GM18508 (cell line): ENCODE measurements around the gene FGF1.

Source experiments
- ATAC-seq: cut with Tn5 transposase; IDR thresholded peaks from one replicate; pipeline ENCODE4 v1.9.1; 2021; ENCODE audit warnings: moderate number of reproducible peaks; ENCODE audit not compliant: insufficient read depth, unreplicated experiment

FGF1 gene

DNA sequence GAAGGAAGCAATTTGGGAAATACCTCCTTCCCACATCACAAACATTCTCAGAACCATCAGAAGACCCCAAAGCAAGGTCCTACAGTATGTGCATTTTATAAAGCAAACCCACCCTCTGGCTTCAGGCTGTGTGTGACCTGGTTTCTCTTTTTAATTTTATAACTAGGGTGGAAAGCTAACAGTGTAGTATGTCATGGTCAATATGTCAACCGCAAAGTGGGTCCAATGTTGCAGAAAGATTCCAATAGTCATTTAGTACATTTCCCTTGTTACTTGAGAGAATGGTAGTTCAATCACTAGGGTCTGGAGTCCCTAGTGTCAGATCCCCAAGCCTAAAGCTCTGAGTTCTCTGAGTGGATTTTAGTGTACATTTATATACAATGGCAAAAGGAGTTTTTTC is 96.2 kb downstream of the FGF1 start:
- ATAC-seq: no peak

DNA sequence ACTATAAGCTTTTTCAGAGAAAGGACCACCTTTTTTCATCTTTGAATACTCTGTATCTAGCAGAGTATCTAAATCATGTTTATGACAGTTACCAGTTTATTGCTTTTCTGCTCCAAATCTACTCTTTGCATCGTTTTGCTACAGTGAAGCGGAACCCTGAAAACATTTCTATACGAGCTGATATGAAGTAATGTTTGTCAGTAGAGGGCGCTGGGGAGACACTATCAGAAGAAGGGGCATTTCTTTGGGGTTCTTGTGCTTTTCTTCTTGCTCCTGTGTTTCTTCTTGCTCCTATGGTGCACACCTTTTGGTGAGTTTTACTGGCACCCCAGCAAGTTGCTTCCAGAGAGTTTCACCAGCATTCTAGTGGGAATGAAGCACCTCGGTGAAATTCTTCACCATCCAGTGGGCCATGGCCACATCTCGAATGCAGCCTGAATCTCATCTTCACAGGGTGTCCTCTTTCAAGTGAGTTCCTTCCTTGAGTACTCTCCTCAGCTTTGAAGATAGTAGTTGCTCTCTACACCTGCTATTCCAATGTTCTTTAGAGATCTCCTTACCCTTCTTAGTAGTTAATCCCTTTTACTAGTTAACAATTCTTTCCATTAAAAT is 98.4 kb downstream of the FGF1 start:
- ATAC-seq: no peak

DNA sequence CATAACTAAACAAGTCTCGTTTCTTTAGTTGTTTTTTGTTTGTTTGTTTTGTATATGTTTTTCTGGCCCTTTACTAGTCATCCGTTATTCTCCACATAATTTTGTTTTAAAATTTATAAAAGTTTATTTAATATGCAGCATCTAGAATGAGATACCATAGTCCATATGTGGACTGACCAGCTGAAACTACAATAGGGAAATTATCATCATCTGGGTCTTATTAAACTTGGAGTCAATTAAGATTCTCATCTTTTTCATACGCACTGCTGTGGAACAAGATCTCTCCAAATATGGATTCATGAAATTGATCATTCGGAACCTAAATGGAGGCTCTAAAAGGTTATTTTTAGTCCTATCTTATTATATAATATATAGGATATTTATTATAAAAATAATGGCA is 99.3 kb downstream of the FGF1 start:
- ATAC-seq: no peak

DNA sequence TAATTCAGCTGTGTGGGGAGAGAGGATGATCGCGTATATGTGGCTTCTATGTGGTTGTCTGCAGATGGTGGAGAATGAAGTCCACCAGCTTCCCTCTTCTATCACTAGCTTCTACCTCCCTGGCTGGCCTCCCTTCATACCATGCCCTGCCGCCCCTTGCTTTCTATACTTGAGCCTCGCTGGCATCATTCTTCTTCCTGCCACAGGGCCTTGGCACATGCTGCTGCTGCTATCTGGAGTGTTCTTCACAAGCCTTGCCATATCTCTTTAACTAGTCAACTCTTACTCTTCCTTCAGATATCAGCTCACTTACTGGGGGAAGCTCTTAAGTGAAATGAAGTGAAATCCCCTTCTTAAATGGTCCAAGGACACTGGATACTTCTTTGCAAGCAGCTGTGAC is 100.4 kb downstream of the FGF1 start:
- ATAC-seq: no peak

DNA sequence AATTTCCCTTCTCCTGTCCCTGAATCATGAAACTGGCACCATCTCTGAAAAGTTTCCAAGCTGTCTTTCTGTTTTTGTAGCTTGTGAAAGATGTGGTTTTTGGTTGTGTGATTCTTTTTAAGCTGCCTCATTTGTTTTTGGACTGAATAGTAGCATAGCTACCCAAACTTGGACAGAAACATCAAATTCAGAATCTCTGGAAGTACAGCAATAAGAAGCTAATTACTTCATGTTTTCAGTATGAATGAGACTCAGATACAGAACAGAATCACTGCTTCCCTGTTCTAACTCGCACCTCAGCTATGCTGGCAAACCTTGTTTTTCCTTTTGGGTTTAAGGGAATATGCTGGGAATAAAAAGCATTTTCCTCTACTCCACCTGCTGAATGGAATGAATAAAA is 101.0 kb downstream of the FGF1 start:
- no peak for ATAC-seq

DNA sequence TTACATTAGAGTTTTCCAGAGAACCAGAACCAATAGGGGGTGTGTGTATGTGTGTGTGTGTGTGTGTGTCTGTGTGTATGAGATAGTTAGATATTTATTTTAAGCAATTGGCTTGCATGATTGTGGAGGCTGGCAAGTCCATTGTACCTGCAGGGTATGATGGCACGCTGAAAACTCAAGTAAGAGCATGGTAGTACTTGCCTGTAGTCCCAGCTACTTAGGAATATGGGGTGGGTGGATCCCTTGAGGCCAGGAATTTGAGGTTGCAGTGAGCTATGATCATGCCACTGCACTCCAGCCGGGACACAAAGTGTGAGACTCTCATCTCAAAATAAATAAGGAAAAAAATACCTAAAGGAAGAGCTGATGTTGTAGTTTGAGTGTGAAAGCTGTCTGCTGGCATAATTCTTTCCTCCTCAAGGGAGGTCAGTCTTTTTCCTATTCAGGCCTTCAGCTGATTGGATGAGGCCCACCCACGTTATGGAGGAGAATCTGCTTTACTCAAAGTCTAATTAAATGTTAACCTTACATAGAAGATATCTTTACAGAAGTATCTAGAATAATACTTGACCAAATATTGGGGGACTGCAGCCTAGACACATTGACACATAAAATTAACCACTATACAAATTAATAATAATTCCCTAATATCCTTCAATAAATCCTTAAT is 107.6 kb downstream of the FGF1 start:
- no peak for ATAC-seq

DNA sequence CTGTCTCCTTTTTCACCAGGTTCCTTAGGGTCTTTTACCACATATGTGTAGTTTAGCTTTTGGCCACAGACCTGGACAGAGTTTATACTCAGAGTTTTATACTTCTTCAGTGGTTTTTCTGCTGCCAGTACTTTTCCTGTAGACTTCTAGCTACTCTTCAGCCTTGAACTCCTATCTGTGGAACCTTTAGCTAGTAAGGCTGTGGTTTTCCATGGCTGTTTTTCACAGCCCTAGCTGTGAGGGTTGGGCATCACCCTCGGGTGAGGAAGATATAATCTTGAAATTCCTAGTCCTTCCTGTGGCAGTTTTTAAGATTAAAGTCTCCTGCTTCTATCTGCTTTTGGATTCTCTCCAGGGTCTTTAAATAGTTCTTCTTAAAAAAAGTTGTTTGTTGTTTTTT is 109.1 kb downstream of the FGF1 start:
- ATAC-seq: no peak

DNA sequence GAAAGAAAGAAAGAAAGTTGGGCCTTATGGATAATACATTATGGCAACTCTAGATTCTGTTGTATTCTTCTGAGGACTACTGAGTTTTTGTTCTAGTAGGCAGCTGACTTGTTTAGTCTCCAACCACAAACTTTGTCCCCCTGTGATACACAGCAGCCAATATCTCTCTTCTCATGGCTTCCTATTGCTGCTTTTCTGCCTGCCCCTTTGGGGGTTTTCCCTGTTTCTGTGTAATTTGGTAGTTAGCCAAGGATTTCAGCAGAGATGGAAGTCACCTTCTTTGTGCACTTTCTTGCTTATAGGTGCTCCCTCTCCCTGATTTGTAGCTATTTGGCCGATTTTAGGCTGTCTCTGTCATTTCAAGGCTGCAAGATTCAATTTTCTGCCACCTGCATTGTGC is 109.6 kb downstream of the FGF1 start:
- ATAC-seq: no peak

DNA sequence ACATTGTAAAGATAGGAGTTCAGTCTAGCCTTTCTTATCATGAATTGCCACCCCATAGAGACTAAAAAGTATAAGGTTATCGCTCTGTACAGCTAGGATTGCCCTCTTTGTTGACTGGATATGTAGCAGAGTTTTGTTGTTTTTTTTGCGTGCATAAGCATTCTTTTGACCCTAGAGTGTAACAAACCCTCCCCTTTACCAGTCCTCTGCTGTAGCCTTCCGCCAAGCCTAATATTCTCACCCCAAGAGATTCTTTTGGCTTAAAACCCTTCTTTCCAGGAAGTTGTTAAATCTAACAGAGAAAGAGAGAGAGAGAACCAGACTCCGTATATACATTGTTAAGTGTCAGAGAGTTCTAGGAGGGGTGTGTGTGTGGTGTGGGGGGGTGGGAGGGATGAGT is 113.9 kb downstream of the FGF1 start:
- ATAC-seq: no peak

DNA sequence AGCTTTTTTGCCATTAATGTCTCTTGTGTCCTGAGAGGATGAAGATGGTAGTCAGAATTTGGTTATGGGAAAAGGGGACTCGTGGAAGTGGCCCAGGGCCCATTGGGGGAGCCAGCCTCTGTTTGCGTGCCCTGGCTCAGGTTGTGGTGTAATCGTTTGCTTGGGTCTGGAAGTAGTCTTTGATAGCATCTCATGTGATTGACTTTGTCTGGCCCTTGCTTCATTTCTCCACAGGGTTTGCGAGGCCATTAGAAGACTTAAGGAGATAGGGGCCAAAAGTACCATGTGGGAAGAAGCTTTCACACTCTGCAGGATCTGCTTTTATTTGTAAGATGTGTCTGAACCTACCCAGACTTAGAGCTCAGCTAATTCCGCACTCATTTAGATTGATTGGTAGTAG is 114.5 kb downstream of the FGF1 start:
- no peak for ATAC-seq

DNA sequence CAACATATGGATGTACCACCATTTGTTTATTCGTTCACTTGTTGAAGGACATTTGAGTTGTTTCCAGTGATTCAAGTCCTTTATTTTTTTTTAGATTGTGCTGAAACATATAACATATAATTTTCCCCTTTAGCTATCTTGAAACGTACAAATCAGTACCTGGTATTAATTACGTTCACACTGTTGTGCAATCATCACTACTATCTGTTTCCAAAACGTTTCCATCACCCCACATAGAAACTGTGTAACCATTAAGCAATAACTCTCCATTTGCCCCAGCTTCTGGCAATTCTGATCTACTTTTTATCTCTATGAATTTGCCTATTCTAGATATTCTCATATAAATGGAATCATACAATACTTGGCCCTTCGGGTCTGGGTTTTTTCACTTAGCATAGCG is 116.0 kb downstream of the FGF1 start:
- no peak for ATAC-seq

DNA sequence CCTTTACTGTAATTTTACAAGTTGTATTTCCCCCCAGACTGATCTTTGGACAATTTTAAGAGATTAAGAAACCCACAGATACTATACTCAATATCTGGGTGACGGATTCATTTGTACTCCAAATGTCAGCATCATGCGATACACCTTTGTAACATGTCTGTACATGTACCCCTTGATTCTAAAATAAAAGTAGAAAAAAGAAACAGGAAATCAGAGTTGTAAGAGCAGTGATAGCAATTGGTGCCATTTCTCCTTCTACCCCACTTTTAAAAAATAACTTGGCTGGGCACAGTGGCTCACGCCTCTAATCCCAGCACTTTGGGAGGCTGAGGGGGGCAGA is 116.9 kb downstream of the FGF1 start:
- ATAC-seq: no peak

DNA sequence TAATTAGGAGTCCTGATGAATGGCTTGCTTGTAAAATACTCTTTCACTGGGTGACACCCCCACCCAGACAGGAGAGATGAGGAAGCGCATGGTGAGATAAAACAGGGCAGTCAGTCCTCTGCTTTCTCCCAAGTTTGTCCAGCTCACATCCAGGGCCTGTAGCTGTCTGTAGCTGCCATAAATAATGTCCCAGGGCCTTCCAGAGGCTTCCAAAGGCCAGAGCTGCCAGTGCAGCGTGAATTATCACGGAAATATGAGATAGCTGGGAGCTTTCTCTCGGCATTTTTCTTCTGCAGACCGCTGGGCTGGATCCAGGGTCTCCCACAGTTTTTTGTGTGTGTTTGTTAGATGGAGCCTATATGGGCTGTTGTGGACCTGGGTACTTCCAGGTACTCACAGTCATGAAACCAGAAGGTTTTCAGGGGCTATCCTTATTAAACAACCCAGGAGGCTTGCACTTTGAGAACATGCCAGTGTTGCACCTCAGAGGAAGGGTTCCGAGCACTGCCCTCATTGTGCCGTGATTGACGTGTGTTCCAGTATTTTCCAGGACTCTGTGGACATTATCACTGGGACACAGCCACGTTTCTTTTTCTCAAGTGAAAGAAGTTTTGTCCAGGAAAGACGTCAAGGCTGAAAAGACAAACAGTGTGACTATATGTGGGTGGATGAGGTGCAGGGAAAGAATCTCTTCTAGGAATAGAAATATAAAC is 117.5 kb downstream of the FGF1 start:
- ATAC-seq: no peak

DNA sequence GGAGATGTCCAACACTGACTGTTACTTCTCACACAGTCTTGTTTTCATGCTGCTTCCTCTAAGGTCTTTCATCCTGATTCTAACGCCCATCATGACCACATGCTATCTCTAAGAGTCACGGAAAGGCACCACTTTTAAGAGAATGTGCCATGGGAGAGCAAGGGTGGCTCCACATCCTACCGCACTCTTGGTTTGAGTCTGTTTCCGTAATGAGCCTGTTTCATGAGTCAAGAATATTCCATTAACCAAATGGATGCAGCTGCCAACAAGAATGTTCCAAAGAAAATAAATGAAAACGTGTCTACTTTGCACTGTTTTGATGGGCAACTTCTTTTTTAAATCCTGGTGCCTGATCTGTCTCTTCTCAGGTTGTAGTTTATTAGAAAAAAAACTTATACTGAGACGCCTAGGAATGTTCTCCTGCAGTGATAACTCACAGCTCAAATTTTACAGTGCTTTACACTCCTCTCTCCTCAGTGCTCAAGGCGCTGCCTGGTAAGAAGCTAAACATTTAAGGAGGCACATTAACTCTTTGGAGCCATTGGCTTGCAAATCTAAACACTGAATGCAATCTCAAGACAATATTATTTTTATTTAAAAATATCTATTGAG is 124.3 kb downstream of the FGF1 start:
- ATAC-seq: no peak

DNA sequence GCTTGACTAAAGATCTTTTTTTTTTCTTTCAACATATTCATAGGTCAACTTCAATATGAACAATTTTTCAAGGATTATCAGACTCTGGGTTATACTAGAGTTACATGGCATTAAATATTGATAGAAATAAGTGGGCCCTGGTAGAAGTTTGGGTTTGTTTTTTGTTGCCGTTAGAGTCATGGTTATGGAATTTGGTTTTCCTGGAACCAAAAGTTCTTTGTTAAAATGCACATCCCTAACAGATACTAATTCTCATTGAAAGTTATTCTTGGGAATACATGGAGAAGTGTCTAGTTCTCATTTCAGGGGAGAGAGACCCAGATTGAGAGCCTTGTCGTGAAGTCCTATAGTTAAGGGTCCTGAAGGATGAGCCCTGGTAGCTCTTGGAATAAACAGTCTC is 124.9 kb downstream of the FGF1 start:
- ATAC-seq: no peak

DNA sequence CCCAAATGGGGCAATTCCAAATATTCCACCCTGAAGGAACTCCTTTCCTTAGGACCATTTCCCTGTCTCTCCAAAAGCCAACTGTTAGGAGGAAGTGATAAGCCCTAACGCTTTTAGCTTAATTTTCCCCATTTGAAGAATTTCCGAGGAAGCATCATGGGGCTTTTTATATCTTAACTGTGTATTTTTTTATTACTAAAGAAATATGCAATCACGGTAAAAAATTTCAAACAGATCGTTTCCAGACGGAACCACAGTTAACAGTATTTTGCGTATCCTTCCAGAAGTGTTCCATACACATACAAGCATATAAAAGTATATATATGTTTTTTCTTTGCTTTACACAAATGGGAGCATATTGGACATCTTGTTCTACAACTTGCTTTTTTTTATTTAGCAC is 133.8 kb downstream of the FGF1 start:
- ATAC-seq: no peak

DNA sequence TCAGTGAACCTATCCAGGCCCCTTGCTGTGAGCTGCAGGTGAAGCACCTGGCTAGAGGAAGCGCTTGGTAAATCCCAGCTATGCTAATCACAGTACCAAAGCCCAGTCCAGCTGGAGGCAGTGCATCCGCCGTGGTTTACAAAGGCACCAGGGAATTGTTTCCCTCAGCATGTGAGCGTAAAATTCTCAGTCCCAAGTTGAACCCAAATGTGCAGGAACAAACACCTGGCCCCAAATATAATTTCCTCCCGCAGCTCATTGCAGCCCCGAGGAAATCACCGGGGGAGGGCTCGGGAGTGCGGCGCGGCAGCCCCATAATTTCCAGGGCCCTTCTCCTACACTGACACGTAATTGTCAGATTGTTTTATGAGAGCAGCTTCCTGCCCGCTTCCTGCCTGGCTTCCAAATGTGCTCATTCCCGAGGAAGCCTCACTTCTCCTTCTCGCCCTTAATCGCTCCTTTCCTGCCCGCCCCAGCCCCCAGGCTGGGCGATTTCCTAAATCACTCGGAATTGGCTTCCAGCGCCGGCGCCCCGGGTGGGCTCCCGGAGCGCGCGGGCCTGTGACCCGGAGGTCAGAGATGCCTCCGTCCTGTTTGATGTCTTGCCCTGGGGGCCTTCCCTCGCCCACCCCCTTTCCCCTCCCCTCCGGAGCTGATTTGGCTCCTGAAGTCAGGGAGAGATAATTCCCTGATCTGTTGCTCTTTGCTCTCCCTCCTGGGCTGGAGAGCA is 134.4 kb downstream of the FGF1 start:
- no peak for ATAC-seq

DNA sequence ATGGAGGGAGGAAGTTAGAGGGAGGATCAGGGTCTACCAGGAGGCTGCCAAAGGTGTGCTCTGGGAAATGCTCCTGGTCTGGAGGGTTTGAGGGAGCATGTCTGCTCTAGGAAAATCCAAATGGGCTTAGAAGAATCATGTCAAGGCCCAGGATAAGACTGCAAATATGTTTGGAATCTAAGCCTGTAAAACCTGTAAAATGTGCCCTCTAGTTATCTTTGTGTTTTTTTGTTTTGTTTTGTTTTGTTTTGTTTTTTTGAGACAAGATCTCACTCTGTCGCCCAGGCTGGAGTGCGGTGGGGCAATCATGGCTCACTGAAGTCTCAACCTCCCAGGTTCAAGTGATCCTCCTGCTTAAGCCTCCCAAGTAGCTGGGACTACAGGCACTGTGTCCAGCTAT is 135.4 kb downstream of the FGF1 start:
- ATAC-seq: no peak

DNA sequence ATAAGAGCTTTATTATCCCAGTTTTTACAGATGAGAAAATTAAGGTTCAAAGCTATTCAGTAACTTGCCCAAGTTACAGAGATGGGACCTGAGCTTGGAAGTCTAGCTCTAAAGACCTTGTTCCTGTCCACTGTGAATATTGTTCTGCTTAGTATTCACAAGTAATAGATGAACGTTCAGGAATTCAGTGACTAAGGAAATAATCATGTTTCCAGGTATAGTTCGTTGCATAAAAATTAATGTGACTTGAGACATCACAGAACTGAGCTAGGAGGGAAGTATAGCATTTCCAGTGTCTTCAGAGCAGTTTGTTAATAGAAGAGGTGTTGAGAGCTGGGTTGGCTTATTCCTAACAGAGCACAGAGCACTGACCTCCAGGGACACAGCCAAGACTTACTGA is 136.1 kb downstream of the FGF1 start:
- ATAC-seq: no peak

DNA sequence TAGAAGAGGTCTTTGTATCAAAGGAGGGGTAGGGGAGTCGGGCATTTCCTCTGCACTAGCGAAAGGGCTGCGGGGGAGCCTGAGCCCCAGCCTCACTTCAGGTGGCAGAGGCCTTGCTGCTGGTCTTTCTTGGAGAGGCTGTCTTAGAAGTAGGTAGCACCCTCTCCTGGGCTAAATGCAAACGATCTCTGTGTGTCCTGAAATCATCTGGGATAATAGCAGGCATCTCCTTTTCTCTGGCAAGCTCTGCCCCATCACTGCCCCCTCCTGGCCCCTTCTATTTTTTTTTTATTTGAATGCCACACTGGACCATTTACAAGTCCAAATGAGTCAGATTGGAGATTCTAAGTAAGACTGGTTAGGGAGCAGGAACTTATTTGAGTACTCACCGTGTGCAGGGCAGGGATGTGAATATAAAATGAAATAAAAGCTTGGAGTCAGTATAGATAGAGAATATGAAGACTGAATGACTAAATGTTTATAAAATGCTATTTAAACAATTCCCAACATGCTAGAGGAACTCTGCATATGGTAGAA is 137.1 kb downstream of the FGF1 start:
- ATAC-seq: no peak
